CD4-positive, alpha-beta T cell (primary cell): Measurements from ENCODE around the gene PLEKHA1. TPM values are rescaled to one million over a fixed set of nuclear protein-coding genes. Genes with fewer than 3 reads are reported as not detected.

Experiments used
- ATAC-seq: fragments of 200-7000 bp; cut with Tn5 transposase; one replicate; pipeline ENCODE4 v1.10.0; 2022; ENCODE audit warnings: mild to moderate bottlenecking; ENCODE audit not compliant: poor library complexity
- CTCF ChIA-PET: fragments of 350-600 bp; sonication (Branson Sonifier 250); formaldehyde crosslinking; loops from one replicate; lab custom pipeline; 2021; ENCODE audit warnings: antibody characterized with exemption, inconsistent platforms; lab: Charles Lee
- POLR2A ChIA-PET: fragments of 350-600 bp; sonication (Branson Sonifier 250); formaldehyde crosslinking; loops from one replicate; lab custom pipeline; 2021; ENCODE audit warnings: antibody characterized with exemption, inconsistent platforms; lab: Charles Lee
- DNase-seq, 14 experiments: peaks; one replicate each; pipeline ENCODE4 v3.0.0-alpha.2; 2013 to 2020; ENCODE audit warnings: mixed read lengths in 2 of 14
- H3K27ac ChIP-seq, 2 donors: one replicate each; pipeline versions ENCODE4 v1.5.1 to v1.7.0; 2013; ENCODE audit warnings: low read length in 2 of 2, low read depth in 1 of 2, mild to moderate bottlenecking in 1 of 2
- H3K27me3 ChIP-seq, 2 experiments: 1 replicate in 1 of 2; 2 replicates in 1 of 2; pipeline versions ENCODE4 v1.6.1 to v1.7.0; 2013; ENCODE audit warnings: low read length in 2 of 2, control low read depth in 1 of 2, mild to moderate bottlenecking in 1 of 2, moderate library complexity in 1 of 2; ENCODE audit not compliant: insufficient read depth in 2 of 2, control insufficient read depth in 1 of 2
- H3K36me3 ChIP-seq: one replicate; pipeline ENCODE4 v1.6.1; 2013; ENCODE audit warnings: low read length, control low read depth; ENCODE audit not compliant: insufficient read depth
- H3K4me1 ChIP-seq: one replicate; pipeline ENCODE4 v1.6.1; 2013; ENCODE audit warnings: low read length, control low read depth; ENCODE audit not compliant: insufficient read depth
- H3K4me3 ChIP-seq: one replicate; pipeline ENCODE4 v1.5.1; 2013; ENCODE audit warnings: mild to moderate bottlenecking, low read length, moderate library complexity
- H3K9me3 ChIP-seq, 2 experiments: 1 replicate in 1 of 2; 2 replicates in 1 of 2; pipeline versions ENCODE4 v1.6.1 to v1.7.0; 2013; ENCODE audit warnings: low read length in 2 of 2, mild to moderate bottlenecking in 2 of 2, control low read depth in 1 of 2, moderate library complexity in 1 of 2; ENCODE audit not compliant: control insufficient read depth in 1 of 2, insufficient read depth in 1 of 2
- H3K27ac Mint-ChIP-seq: one replicate; pipeline ENCODE4 v1.8.0; 2020; ENCODE audit warnings: mixed read lengths
- H3K27me3 Mint-ChIP-seq: one replicate; pipeline ENCODE4 v1.8.0; 2021; ENCODE audit warnings: mixed read lengths
- H3K36me3 Mint-ChIP-seq: one replicate; pipeline ENCODE4 v1.8.0; 2021; ENCODE audit warnings: low read depth, mixed read lengths
- H3K4me1 Mint-ChIP-seq: one replicate; pipeline ENCODE4 v1.8.0; 2021; ENCODE audit warnings: low read depth, mixed read lengths
- H3K4me3 Mint-ChIP-seq: one replicate; pipeline ENCODE4 v1.8.0; 2020; ENCODE audit warnings: mild to moderate bottlenecking, mixed read lengths
- H3K9me3 Mint-ChIP-seq: one replicate; pipeline ENCODE4 v1.8.0; 2020; ENCODE audit warnings: mixed read lengths
- CTCF ChIP-seq: fragments of 200-600 bp; IDR thresholded peaks from one replicate; pipeline ENCODE4 v1.8.0; 2022; ENCODE audit warnings: antibody characterized with exemption, mild to moderate bottlenecking
- intact Hi-C, 2 experiments: fragments of 100-400 bp; cut with DNase I in 1 of 2; cut with micrococcal nuclease in 1 of 2; formaldehyde crosslinking; loops; one replicate each; pipeline versions ENCODE4 v1.15.1 to v1.9.0; 2023 to 2025; cut with DNase I, micrococcal nuclease
- total RNA-seq, 174 experiments: library from RNA in 2 of 174; stranded (reverse) in 2 of 174; gene quantifications; one replicate each; pipeline ENCODE4 v1.2.3 and lab custom pipeline; 2021 to 2026

Gene PLEKHA1
- total RNA-seq, 2 experiments from 2014 or later, result 24.9 to 26.8 TPM

GRCh38 chr10:122348935-122349361, 25.6 kb upstream of the PLEKHA1 start:
- ChIA-PET POLR2A (no interaction called here), CTCF (no interaction called here)
- Mint-ChIP-seq H3K27me3 (no peaks in the 10 kb centered on the region), H3K36me3 (no peaks in the 10 kb centered on the region), H3K4me3 (no peak overlapping the region), H3K4me1 (no peaks in the 10 kb centered on the region), H3K9me3 (no peaks in the 10 kb centered on the region), H3K27ac (no peak overlapping the region)
- Histone ChIP-seq H3K9me3 (no peaks in the 10 kb centered on the region), H3K4me3 (no peak overlapping the region), H3K36me3 (no peaks in the 10 kb centered on the region), H3K27me3 (peaks cover 0 to 2% of the 10 kb centered on the region in 2 experiments), H3K27ac (no peak overlapping the region), H3K4me1 (no peaks in the 10 kb centered on the region)
- no peak for TF ChIP-seq CTCF
- DNase-seq (no peak), ATAC-seq (no peak)
- intact Hi-C loops, result no loop called here

DNA sequence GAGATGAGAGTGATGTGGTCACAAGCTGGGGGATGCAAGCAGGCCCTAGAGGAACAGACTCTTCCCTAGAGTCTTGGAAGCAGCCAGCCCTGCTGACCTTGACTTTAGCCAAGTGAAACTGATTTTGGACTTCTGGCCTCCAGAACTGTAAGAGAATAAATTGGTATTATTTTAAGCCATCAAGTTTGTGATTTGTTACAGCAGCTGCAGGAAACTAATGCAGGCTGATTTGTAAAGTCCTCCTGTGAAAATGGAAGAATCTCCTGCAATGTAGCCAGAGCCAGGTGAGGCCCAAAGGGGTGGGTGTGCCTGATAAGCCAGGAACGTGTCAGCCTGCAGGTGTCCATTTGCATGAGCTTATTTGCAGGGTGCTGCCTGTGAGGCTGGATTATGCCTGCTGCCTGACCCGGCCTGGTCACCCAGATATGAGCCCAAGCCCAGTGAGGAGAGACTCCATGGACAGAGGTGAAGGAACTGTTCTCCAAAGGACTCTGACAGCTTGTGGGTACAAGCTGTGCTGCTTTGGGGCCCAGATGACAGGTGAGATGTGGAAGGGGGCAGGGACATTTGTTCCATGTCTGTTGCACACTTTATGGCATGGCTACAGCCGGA, 24.6 kb upstream of the PLEKHA1 start:
- POLR2A ChIA-PET, result interaction anchor here (0.7 kb wide), 1 partner anchor 72 kb away, joined by 3 read pairs; no protein-coding TSS in a partner anchor
- no peaks in the 10 kb centered on the region for H3K9me3 ChIP-seq
- no peak overlapping the region for H3K27ac ChIP-seq
- H3K27me3 ChIP-seq, result peaks cover 0 to 2% of the 10 kb centered on the region in 2 experiments
- no peak for TF ChIP-seq CTCF
- no peak overlapping the region for H3K4me3 Mint-ChIP-seq
- CTCF ChIA-PET, result no interaction called here
- H3K36me3 Mint-ChIP-seq, result no peaks in the 10 kb centered on the region
- H3K4me3 ChIP-seq, result no peak overlapping the region
- H3K4me1 Mint-ChIP-seq, result no peaks in the 10 kb centered on the region
- no peaks in the 10 kb centered on the region for H3K36me3 ChIP-seq
- H3K4me1 ChIP-seq, result no peaks in the 10 kb centered on the region
- H3K27me3 Mint-ChIP-seq, result no peaks in the 10 kb centered on the region
- intact Hi-C loops, result no loop called here
- H3K27ac Mint-ChIP-seq, result no peak overlapping the region
- no peak for DNase-seq
- no peaks in the 10 kb centered on the region for H3K9me3 Mint-ChIP-seq
- ATAC-seq, result no peak

- no peaks in the 10 kb centered on the region for H3K9me3 Mint-ChIP-seq
- no peak overlapping the region for H3K27ac Mint-ChIP-seq
- TF ChIP-seq CTCF, result no peak
- Histone ChIP-seq H3K4me3 (no peak overlapping the region), H3K4me1 (no peaks in the 10 kb centered on the region), H3K9me3 (no peaks in the 10 kb centered on the region), H3K27ac (no peak overlapping the region), H3K36me3 (no peaks in the 10 kb centered on the region), H3K27me3 (peaks cover 0 to 2% of the 10 kb centered on the region in 2 experiments)
- intact Hi-C loops, result no loop called here
- no peaks in the 10 kb centered on the region for H3K4me1 Mint-ChIP-seq
- ChIA-PET POLR2A (no interaction called here), CTCF (no interaction called here)
- no peak overlapping the region for H3K4me3 Mint-ChIP-seq
- no peak for DNase-seq
- no peaks in the 10 kb centered on the region for H3K36me3 Mint-ChIP-seq
- ATAC-seq, result no peak
- H3K27me3 Mint-ChIP-seq, result no peaks in the 10 kb centered on the region
These were observed 23.6 kb upstream of the PLEKHA1 start for GRCh38 chr10:122350893-122351292.
